Chondrocyte (in vitro differentiated cells): ENCODE results near the gene MLYCD. TPM values are rescaled to one million over a fixed set of nuclear protein-coding genes. Genes with fewer than 3 reads are reported as not detected.

ENCODE experiments used
- DNase-seq: peaks from one replicate; pipeline ENCODE4 v3.0.0; 2021; ENCODE audit warnings: mixed read lengths, low spot score
- H3K27ac Mint-ChIP-seq: one replicate; pipeline ENCODE4 v1.8.0; 2021; ENCODE audit warnings: mild to moderate bottlenecking, moderate library complexity, mixed read lengths; ENCODE audit not compliant: unreplicated experiment
- H3K27me3 Mint-ChIP-seq: 2 replicates; pipeline ENCODE4 v1.8.0; 2021; ENCODE audit warnings: low read depth, mixed read lengths
- H3K36me3 Mint-ChIP-seq: 2 replicates; pipeline ENCODE4 v1.8.0; 2021; ENCODE audit warnings: low read depth, mixed read lengths
- H3K4me1 Mint-ChIP-seq: 2 replicates; pipeline ENCODE4 v1.8.0; 2021; ENCODE audit warnings: low read depth, mild to moderate bottlenecking, mixed read lengths
- H3K4me3 Mint-ChIP-seq: one replicate; pipeline ENCODE4 v1.8.0; 2021; ENCODE audit warnings: mild to moderate bottlenecking, moderate library complexity, mixed read lengths; ENCODE audit not compliant: unreplicated experiment
- H3K9me3 Mint-ChIP-seq: 2 replicates; pipeline ENCODE4 v1.8.0; 2021; ENCODE audit warnings: low read depth, mixed read lengths
- total RNA-seq: library from RNA; stranded (reverse); gene quantifications from 3 replicates; pipeline ENCODE4 v1.2.1, GENCODE V29; 2021
- TF ChIP-seq, protein P1 (sequence below): fragments of 200-600 bp; sonication (generic); IDR thresholded peaks from 2 replicates; pipeline ENCODE4 v1.5.0; 2021; ENCODE audit warnings: antibody characterized with exemption, mild to moderate bottlenecking, moderate library complexity

MLYCD gene
- total RNA-seq, 1 donor from 2014 or later: 3.1 TPM

DNA sequence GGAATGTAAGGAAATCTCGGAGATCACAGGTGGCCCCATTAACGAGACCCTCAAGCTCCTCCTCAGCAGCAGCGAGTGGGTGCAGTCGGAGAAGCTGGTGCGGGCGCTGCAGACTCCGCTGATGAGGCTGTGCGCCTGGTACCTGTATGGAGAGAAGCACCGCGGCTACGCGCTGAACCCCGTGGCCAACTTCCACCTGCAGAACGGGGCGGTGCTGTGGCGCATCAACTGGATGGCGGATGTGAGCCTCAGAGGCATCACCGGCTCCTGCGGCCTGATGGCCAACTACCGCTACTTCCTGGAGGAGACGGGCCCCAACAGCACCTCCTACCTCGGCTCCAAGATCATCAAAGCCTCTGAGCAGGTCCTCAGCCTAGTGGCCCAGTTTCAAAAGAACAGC lies 16.2 kb downstream of the MLYCD start:
- no peak for DNase-seq
- no peaks in the 10 kb centered on the region for H3K9me3 Mint-ChIP-seq
- no peak overlapping the region for H3K27ac Mint-ChIP-seq
- H3K27me3 Mint-ChIP-seq: no peaks in the 10 kb centered on the region
- no peak overlapping the region for H3K4me3 Mint-ChIP-seq
- peaks cover 48% of the 10 kb centered on the region for H3K36me3 Mint-ChIP-seq
- no peaks in the 10 kb centered on the region for H3K4me1 Mint-ChIP-seq
- TF ChIP-seq, protein P1, sequence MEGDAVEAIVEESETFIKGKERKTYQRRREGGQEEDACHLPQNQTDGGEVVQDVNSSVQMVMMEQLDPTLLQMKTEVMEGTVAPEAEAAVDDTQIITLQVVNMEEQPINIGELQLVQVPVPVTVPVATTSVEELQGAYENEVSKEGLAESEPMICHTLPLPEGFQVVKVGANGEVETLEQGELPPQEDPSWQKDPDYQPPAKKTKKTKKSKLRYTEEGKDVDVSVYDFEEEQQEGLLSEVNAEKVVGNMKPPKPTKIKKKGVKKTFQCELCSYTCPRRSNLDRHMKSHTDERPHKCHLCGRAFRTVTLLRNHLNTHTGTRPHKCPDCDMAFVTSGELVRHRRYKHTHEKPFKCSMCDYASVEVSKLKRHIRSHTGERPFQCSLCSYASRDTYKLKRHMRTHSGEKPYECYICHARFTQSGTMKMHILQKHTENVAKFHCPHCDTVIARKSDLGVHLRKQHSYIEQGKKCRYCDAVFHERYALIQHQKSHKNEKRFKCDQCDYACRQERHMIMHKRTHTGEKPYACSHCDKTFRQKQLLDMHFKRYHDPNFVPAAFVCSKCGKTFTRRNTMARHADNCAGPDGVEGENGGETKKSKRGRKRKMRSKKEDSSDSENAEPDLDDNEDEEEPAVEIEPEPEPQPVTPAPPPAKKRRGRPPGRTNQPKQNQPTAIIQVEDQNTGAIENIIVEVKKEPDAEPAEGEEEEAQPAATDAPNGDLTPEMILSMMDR: no peak

DNA sequence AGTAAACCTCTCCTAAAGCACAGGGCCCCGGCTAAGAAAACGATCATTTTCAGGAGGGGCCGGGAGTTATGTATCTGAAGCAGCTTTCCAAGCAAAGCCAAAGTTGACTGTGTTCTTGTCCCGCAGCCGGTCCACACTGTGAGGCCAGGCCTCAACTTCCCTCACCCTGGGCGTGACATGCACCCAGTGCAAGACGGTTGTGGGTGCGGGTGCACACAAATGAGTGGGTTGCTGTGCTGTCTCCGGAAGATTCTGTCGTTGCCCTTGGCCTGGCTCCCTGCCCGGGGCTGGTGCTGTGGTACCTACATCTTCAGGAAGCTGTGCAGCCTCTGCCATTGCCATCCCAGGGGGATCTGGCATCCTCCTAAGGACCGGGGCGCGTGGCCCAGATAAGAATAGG lies 16.6 kb downstream of the MLYCD start:
- DNase-seq: no peak
- Mint-ChIP-seq H3K4me3 (no peak overlapping the region), H3K9me3 (no peaks in the 10 kb centered on the region), H3K27me3 (no peaks in the 10 kb centered on the region), H3K27ac (no peak overlapping the region), H3K4me1 (no peaks in the 10 kb centered on the region), H3K36me3 (peaks cover 50% of the 10 kb centered on the region)
- TF ChIP-seq, protein P1: no peak

DNA sequence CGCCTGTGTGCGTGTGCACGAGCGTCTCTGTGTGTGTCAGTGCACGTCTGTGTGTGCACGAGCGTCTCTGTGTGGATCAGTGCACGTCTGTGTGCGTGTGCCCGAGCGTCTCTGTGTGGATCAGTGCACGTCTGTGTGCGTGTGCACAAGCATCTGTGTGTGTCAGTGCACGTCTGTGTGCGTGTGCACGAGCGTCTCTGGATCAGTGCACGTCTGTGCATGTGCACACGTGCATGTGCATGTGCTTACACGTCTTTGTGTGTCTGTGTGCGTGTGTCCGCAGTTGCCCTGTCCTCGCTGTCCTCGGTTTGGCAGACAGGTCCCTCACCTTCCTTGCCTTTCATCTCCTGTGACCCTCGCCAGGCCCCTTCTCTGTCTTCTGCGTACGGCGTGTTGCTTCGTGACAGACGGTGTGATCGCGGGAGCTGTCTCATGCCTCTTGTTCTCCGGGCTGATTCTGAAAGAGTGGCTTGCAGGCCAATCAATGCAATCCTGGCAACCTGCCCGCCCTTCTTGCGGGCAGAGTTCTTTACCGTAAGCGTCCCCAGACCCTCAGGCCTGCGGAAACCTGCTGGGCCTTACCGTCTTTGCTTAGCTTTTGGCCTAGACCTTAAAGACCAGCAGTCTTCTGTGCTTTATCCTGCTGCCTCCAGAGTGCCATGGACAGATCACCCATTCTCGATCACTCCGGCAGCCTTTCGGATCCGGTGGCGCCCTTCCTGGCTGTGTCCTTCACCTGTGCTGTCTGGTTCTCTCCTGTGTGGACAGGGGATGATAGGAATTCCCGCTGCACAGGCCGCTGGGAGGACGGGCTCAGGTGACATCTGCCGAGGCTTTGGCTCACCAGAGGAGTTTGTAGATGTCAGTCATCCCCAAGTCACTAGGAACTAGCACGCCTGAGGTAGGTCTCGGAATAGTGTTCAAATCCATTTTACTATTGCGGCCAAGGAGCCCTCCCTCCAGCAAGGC lies 18.5 kb downstream of the MLYCD start:
- TF ChIP-seq, protein P1: no peak
- Mint-ChIP-seq H3K9me3 (no peaks in the 10 kb centered on the region), H3K4me1 (no peaks in the 10 kb centered on the region), H3K36me3 (peaks cover 46% of the 10 kb centered on the region), H3K27me3 (no peaks in the 10 kb centered on the region), H3K4me3 (no peak overlapping the region), H3K27ac (no peak overlapping the region)
- no peak for DNase-seq

DNA sequence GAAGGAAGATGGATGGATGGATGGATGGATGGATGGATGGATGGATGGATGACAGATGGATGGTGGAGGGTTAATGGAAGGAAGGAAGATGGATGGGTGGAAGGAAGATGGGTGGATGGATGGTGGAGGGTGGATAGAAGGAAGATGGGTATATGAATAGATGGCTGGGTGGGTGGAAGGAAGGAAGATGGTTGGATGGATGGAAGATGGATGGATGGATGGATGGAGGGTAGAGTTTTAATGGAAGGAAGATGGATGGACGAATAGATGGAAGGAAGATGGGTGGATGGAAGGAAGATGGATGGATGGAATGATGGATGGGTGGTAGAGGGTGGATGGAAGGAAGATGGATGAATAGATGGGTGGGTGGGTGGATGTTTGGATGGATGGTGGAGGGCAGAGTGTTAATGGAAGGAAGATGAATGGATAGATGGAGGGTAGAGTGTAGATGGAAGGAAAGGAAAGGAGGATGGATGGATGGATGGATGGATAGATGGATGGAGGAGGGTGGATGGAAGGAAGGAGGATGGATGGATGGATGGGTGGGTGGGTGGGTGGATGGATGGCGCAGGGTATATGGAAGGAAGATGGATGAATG lies 22.1 kb downstream of the MLYCD start:
- DNase-seq: no peak
- peaks cover 43% of the 10 kb centered on the region for H3K36me3 Mint-ChIP-seq
- H3K4me3 Mint-ChIP-seq: no peak overlapping the region
- no peaks in the 10 kb centered on the region for H3K4me1 Mint-ChIP-seq
- H3K27me3 Mint-ChIP-seq: no peaks in the 10 kb centered on the region
- TF ChIP-seq, protein P1: no peak
- no peak overlapping the region for H3K27ac Mint-ChIP-seq
- H3K9me3 Mint-ChIP-seq: no peaks in the 10 kb centered on the region

DNA sequence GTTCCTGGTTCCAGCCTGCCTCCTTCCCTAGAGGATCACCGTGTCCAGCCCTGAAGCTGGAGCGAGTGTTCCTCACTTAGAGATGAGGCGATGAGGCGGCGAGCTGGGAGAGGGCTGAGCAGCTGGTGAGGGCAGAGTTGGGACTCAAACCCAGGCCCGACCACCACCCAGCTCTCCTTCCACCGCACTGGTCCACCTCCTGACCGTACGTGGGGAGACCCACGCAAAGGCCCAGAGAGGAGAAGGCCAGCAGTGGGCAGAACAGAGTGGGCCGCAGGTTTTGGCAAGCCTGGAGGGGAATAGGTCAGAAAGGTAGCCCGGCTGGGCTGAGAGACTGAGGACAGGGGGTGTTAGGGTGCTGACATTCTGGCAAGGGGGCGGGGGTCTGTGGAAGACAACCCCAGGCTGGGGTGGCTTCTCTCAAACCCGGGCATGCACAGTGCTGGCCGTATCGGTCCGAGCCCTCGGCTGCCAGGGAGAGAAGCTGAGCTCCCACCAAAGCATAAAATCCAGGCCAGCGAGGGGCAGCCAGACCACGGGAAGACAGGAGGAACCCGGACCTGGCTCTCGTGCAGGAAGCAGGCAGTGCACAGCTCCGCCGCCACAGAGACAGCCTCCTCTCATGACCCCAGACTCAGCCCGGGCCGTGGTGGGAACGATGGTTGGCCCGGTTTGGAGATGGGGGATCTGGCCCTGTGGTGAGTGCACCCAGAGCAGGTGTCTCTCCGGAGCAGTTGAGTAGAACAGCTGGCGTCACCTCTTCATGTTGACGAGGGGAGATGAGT lies 24.9 kb downstream of the MLYCD start:
- Mint-ChIP-seq H3K9me3 (no peaks in the 10 kb centered on the region), H3K4me3 (no peak overlapping the region), H3K36me3 (peaks cover 22% of the 10 kb centered on the region), H3K4me1 (peaks cover 10% of the 10 kb centered on the region), H3K27me3 (no peaks in the 10 kb centered on the region), H3K27ac (no peak overlapping the region)
- TF ChIP-seq, protein P1: no peak
- DNase-seq: no peak
